ENCODE data around the gene ZNF3.

ZNF3 gene

GRCh38 chr7:100049441-100050291 is 31.9 kb downstream of the ZNF3 start, which contains the start of gene ZSCAN21:
TSS of gene ZSCAN21 (plus strand) at chr7:100049774. CDS start at chr7:100057007, 7,233 bp downstream.
- no peak for DNase-seq

- no peak for DNase-seq
These were observed 32.8 kb downstream of the ZNF3 start for GRCh38 chr7:100048680-100049079.

GRCh38 chr7:100044718-100045117 is 36.8 kb downstream of the ZNF3 start:
- no peak for DNase-seq

GRCh38 chr7:100040575-100040974 is 40.9 kb downstream of the ZNF3 start:
- DNase-seq: no peak

- DNase-seq: no peak
These were observed 43.2 kb downstream of the ZNF3 start for GRCh38 chr7:100038326-100038725.

- no peak for DNase-seq
These were observed 45.6 kb downstream of the ZNF3 start for GRCh38 chr7:100035876-100036275.

GRCh38 chr7:100034871-100035510 is 46.5 kb downstream of the ZNF3 start:
- no peak for DNase-seq

- no peak for DNase-seq
These were observed 48.0 kb downstream of the ZNF3 start for GRCh38 chr7:100033526-100033925.

- no peak for DNase-seq
These were observed 51.9 kb downstream of the ZNF3 start for GRCh38 chr7:100029596-100029995.

GRCh38 chr7:100027197-100027596 is 54.3 kb downstream of the ZNF3 start:
- DNase-seq: no peak

GRCh38 chr7:100024020-100024619 is 57.4 kb downstream of the ZNF3 start:
- DNase-seq: no peak

- DNase-seq: no peak
These were observed 58.0 kb downstream of the ZNF3 start for GRCh38 chr7:100023526-100023925.

- DNase-seq: no peak
These were observed 58.9 kb downstream of the ZNF3 start for GRCh38 chr7:100022621-100023020.

GRCh38 chr7:100021297-100021696 is 60.2 kb downstream of the ZNF3 start:
- no peak for DNase-seq
